Activated naive CD4-positive, alpha-beta T cell treated with Interleukin-2 at 50 U/mL for 16 hours (primary cell): ENCODE results near the gene NGFR.

Source experiments
- DNase-seq: peaks from one replicate; pipeline ENCODE4 v3.0.0-alpha.2; 2020

Gene NGFR

GRCh38 chr17:49518346-49519078 lies 23.4 kb downstream of the NGFR start:
- no peak for DNase-seq

DNA sequence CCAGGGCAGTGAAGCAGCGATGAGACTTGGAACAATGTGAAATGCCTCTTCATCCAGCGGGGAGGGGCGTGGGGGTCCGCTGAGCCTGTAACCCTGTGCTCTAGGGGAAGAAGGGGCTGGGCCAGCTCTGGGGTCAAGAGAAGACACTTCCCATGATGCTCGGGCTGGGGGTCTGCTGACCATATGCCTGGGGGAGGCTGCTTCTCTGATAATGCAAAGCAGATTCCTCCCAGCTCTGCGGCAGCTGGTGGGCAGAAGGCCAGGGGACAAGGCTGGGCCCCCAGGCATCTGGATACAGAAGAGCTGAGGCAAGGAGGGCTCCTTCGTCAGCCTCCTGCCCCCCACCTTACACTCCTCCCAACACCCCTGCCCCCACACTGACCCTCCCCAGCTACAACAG lies 24.7 kb downstream of the NGFR start:
- DNase-seq: no peak

- DNase-seq: no peak
These were observed 25.4 kb downstream of the NGFR start for GRCh38 chr17:49520386-49521087.

GRCh38 chr17:49521088-49521450 lies 26.0 kb downstream of the NGFR start:
- DNase-seq: no peak

DNA sequence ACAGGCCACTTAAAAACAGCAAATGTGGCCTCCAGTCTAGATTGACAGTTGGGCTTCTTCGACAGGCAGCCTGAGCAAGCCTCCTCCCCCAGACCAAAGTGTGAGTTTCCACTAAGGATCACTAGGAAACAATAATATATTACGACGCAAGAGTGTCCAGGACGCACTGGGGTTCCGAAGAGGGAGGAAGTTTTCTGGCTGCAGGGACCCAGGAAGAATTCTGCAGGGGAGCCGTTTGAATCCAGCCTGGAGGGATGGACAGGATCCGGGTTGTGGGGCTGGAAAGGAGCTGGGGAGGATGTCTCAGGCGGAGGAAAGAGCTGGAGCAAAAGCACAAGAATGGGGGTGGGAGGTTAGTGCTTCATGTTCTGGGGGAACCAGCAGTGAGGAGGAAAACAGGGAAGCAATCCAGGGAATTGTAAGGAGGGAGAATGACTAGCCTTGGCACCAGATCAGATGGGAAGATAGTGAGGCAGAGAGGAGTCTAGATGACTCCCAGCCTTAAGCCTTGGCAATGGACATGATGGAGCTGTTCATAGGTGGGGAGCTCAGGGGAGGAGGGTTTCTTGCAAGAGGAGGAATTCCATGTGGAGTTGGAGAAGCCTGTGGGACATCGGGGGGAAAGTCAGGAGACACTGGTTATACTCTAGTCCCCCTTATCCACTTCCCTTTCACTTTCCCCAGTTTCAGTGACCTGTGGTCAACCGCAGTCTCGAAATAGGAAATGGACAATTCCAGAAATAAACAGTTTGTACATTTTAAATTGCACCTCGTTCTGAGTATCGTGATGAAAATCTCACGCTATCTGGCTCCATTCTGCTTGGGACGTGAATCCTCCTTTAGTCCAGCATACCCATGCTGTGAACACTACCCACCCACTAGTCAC lies 26.6 kb downstream of the NGFR start:
- DNase-seq: no peak

DNA sequence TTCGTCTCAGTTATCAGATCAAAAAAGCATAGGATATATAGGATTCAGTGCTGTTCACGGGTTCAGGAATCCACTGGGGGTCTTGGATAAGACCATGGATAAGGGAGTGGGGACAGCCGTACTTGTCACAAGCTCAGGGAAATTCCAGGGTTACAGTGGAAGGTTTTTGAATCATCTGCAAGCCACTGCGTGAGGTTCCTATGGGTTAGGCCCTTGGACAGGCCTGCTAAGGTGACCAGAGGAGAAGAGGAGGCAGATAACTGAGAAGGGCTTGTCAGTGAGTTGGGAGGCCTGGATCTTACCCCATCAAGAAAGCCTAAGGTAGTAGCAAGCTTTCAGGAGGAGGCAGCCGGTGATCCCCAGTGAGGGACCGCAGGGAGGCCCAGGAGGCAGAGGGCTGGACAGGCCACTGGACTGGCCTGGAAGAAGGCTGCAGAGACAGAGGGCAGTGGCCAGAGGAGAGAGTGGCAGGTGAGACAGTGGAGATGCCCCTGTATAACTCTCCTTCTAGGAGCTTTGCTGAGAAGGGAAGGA lies 27.3 kb downstream of the NGFR start:
- no peak for DNase-seq

DNA sequence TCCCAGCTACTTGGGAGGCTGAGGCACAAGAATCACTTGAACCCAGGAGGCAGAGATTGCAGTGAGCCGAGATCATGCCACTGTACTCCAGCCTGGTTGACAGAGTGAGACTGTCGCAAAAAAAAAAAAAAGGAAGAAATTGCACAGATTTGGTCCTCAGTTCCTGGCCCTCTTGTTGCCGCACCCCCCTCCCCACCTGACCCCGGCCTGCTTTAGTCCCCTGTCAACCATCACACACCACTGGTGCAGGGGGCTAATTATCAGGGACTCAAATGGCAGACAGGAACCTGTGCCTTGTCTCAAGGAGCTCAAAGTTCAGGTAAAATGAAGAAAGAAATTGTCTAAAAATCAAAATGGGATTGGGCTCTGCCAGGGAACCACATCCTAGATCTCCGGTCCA lies 28.1 kb downstream of the NGFR start:
- DNase-seq: no peak

GRCh38 chr17:49523706-49524472 lies 28.8 kb downstream of the NGFR start:
- DNase-seq: peak; percentile 41

GRCh38 chr17:49524473-49525359 lies 29.6 kb downstream of the NGFR start:
- DNase-seq: no peak

- DNase-seq: no peak
These were observed 31.0 kb downstream of the NGFR start for GRCh38 chr17:49525831-49526741.

GRCh38 chr17:49527927-49528651 lies 33.0 kb downstream of the NGFR start:
- DNase-seq: no peak

- DNase-seq: no peak
These were observed 33.9 kb downstream of the NGFR start for GRCh38 chr17:49528966-49529365.

- no peak for DNase-seq
These were observed 35.0 kb downstream of the NGFR start for GRCh38 chr17:49530118-49530517.

DNA sequence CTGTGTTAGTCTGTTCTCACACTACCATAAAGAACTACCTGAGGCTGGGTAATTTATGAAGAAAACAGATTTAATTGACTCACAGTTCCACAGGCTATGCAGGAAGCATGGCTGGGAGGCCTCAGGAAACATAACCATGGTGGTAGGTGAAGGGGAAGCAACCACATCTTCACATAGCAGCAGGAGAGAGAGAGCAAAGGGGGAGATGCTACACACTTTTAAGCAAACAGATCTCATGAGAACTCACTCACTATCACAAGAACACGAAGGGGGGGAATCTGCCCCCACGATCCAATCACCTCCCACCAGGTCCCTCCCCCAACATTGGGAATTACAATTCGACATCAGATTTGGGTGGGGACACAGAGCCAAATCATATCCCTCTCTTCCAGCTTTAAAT lies 48.8 kb downstream of the NGFR start:
- DNase-seq: no peak

DNA sequence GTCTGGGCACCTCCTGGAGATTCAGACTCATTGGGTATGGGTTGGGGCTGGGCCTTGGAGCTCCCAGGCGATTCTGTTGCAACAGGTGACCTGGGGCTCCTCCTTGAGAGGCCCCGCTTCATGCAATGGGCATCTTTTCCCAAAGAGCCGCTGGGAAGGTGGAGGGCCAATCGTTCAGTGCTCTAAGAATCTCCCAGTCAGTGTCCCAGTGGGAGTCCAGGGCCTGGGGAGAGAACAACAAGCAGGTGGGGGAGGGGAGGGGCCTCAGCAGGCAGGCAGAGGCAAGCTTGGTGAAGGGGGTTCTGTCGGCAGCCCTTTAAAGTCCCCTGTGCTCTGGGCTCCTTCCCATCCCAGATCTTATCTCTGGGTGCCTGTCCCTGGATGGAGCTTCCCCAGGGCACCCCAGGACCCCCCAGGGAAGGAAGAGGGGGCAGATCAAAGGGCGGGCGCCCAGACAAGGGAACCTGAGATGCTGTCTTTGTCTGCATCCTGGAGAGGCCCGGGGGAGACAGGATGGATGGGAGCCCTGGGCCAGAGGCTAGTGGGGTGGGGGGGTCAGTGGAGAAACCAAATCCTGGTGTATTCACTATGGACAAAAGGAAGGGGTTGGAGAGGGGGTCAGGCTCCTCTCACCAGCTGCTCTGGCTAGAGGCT lies 50.0 kb downstream of the NGFR start:
- no peak for DNase-seq

- DNase-seq: no peak
These were observed 50.9 kb downstream of the NGFR start for GRCh38 chr17:49545806-49546545.

DNA sequence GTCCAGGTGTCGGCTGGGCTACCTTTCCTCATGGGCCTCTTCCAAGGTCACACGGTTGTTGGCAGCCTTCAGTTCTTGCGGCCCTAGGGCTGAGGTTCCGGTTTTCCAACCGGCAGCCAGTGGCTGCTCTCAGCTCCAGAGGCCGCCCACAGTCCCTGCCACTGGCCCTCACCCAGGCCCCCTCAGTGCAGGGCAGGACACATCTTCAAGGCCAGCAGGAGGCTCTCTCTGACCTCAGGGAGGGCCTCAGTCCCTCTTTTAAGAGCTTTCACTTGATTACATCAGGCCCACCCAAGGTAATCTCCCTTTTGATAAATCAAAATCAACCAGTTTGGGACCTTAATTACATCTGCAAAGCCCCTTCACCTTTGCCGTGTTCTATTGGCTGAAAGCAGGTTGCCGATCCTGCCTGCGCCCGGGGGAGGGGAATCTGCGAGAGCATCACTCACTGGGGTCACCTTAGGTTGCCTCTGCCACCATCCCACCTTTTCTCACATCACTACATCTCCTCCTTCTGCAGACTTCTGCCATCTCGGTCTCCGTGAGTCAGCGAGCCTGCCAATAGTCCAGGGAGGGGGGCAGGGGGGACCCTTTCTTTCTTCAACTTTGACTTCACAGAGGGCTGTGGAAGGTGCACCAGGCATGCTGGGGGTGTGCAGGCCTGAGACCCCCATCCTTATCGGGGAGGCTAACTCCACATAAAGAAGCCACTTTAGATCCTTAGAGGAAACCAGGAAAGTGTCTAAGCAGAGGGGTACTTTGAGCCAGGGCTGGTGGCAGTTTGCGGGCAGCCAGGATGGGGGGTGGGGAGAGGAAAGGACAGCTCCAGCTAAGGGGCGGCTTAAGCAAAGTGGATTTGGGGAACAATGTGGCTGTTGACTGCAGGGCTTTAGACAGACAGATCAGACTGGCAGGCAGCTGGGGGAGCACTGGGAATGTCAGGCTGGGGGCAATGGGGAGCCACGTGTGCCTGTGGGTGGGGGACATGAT lies 51.7 kb downstream of the NGFR start:
- DNase-seq: no peak
